ENCODE data around the gene FRMD1. TPM values are rescaled to one million over a fixed set of nuclear protein-coding genes. Genes with fewer than 3 reads are reported as not detected.
A peak's percentile ranks its signal among the peaks of the same experiment; 100 is the strongest.

The FRMD1 gene
- total RNA-seq, 2 donors from 2014 or later = not detected

DNA sequence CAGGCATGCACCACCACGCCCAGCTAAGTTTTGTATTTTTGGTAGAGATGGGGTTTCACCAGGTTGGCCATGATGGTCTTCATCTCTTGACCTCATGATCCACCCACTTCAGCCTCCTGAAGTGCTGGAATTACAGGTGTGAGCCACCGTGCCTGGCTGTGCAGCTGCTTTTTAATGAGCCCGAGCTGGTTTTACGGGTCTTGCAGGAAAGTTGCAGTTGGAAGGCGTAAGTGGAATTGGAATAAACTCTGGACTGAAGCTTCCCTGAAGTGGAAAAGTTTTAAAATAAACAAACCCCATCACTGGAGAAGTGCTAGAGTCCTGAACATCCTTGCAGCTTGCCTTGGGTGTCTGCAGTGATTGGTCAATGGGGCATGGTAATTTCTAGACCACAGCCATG is 41.2 kb downstream of the FRMD1 start:
- peaks cover 7% of the 10 kb centered on the region for H3K4me1 Mint-ChIP-seq
- H3K4me3 Mint-ChIP-seq = no peak overlapping the region
- peaks cover 28% of the 10 kb centered on the region for H3K27me3 Mint-ChIP-seq (ENCODE audit: insufficient read depth)
- TF ChIP-seq, protein P1, sequence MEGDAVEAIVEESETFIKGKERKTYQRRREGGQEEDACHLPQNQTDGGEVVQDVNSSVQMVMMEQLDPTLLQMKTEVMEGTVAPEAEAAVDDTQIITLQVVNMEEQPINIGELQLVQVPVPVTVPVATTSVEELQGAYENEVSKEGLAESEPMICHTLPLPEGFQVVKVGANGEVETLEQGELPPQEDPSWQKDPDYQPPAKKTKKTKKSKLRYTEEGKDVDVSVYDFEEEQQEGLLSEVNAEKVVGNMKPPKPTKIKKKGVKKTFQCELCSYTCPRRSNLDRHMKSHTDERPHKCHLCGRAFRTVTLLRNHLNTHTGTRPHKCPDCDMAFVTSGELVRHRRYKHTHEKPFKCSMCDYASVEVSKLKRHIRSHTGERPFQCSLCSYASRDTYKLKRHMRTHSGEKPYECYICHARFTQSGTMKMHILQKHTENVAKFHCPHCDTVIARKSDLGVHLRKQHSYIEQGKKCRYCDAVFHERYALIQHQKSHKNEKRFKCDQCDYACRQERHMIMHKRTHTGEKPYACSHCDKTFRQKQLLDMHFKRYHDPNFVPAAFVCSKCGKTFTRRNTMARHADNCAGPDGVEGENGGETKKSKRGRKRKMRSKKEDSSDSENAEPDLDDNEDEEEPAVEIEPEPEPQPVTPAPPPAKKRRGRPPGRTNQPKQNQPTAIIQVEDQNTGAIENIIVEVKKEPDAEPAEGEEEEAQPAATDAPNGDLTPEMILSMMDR (conservative IDR thresholded peaks at IDR 0.05) = no peak
- Histone ChIP-seq H3K27ac (ENCODE audit: low read depth, low read length) (no peak overlapping the region), H3K4me1 (ENCODE audit: control insufficient read depth, insufficient read depth, low read length) (no peaks in the 10 kb centered on the region), H3K9me3 (ENCODE audit: control insufficient read depth, low read length) (peaks cover 33% of the 10 kb centered on the region), H3K27me3 (ENCODE audit: control insufficient read depth, insufficient read depth, low read length, poor library complexity, severe bottlenecking) (no peaks in the 10 kb centered on the region), H3K4me3 (ENCODE audit: low read length) (no peak overlapping the region), H3K36me3 (ENCODE audit: control insufficient read depth, insufficient read depth, low read length) (no peaks in the 10 kb centered on the region), H3K9ac (ENCODE audit: extremely low read depth, low read length, poor library complexity, severe bottlenecking) (no peak overlapping the region)
- peaks cover 12% of the 10 kb centered on the region for H3K36me3 Mint-ChIP-seq (ENCODE audit: low read depth)
- H3K27ac Mint-ChIP-seq = no peak overlapping the region
- 88 to 94% methylated on average over 5 of the region's 5 CpGs for WGBS, 2 experiments (ENCODE audit: insufficient coverage in 1 of 2, insufficient read length in 1 of 2)
- no peak for DNase-seq
- peaks cover 65% of the 10 kb centered on the region for H3K9me3 Mint-ChIP-seq

DNA sequence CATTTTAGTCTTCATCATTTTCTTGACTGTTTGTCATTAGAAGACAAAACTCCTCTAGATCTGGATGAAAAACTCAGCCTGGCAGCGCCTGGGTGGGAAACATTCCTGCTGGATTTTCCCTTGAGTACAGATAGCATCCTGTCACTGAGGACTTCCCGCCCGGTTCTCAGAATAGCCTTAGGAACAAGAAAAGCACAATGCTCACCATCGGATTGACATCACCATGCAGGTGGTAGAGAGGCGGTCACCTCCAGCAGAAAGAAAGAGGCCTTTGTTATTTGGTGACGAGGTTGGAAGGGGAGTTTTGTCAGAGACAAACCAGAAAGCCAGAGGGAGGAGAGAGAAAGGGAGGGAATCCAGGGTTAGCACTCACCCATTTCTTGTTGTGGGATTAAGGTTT is 41.8 kb downstream of the FRMD1 start:
- H3K4me1 ChIP-seq (ENCODE audit: control insufficient read depth, insufficient read depth, low read length) = no peaks in the 10 kb centered on the region
- peaks cover 33% of the 10 kb centered on the region for H3K9me3 ChIP-seq (ENCODE audit: control insufficient read depth, low read length)
- DNase-seq = no peak
- Mint-ChIP-seq H3K4me3 (no peak overlapping the region), H3K36me3 (ENCODE audit: low read depth) (peaks cover 10% of the 10 kb centered on the region), H3K27me3 (ENCODE audit: insufficient read depth) (peaks cover 28% of the 10 kb centered on the region), H3K4me1 (peaks cover 7% of the 10 kb centered on the region), H3K27ac (no peak overlapping the region), H3K9me3 (peaks cover 60% of the 10 kb centered on the region)
- H3K27me3 ChIP-seq (ENCODE audit: control insufficient read depth, insufficient read depth, low read length, poor library complexity, severe bottlenecking) = no peaks in the 10 kb centered on the region
- H3K4me3 ChIP-seq (ENCODE audit: low read length) = no peak overlapping the region
- TF ChIP-seq, protein P1 (conservative IDR thresholded peaks at IDR 0.05) = no peak
- no peaks in the 10 kb centered on the region for H3K36me3 ChIP-seq (ENCODE audit: control insufficient read depth, insufficient read depth, low read length)
- no peak overlapping the region for H3K9ac ChIP-seq (ENCODE audit: extremely low read depth, low read length, poor library complexity, severe bottlenecking)
- 81 to 84% methylated on average over 5 to 6 of the region's 6 CpGs for WGBS, 2 experiments (ENCODE audit: insufficient coverage in 1 of 2, insufficient read length in 1 of 2)
- H3K27ac ChIP-seq (ENCODE audit: low read depth, low read length) = no peak overlapping the region

DNA sequence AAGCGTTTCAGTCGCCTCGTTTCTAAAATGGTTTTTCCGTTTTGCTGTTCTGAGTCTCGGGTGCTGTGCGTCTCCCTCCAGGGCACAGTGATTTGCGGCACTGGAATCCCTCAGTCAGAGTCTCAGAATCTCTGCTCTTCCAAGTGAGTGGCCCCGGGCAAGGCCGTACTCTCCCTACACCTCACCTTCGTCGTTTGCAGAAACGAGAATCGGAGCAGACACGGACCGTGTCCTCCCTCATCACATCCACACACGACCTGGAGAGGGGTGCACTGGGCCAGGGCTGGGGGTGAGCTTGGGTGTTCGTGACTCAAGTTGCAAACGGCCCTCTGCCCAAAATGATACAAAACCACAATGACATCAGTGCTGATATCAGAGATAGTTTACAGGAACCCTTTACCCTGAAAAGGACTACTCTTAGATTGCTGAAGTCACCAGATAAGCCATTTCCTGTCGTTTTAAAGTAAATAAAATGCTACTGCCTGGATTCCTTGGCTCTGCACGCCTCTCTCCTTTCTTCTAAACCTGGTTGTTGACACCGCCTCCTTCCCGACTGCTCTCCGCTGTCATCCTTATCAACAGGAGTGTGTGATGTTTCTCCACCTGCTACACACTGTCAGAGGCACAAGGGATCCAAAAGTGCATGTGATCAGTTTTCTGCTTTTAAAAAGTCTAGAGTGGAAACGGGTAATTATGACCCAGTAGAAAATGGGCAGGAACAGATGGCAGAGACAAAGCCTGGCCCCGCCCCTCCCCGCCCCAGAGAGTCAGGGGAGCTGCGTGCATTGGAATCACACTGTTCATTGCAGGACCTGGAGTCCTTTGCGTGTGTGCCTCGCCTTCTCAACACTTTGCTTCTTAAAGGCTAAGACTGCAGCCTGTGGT is 43.1 kb downstream of the FRMD1 start:
- H3K4me3 Mint-ChIP-seq = peak overlapping the region; percentile 58

More for the DNA sequence above, 43.1 kb downstream of the FRMD1 start:
- Mint-ChIP-seq H3K4me1 (peaks cover 7% of the 10 kb centered on the region), H3K36me3 (ENCODE audit: low read depth) (peaks cover 10% of the 10 kb centered on the region), H3K27me3 (ENCODE audit: insufficient read depth) (peaks cover 28% of the 10 kb centered on the region), H3K27ac (peak overlapping the region; percentile 80), H3K9me3 (peaks cover 48% of the 10 kb centered on the region)
- Histone ChIP-seq H3K4me3 (ENCODE audit: low read length) (peak overlapping the region; percentile 78), H3K27me3 (ENCODE audit: control insufficient read depth, insufficient read depth, low read length, poor library complexity, severe bottlenecking) (no peaks in the 10 kb centered on the region), H3K27ac (ENCODE audit: low read depth, low read length) (no peak overlapping the region), H3K9me3 (ENCODE audit: control insufficient read depth, low read length) (peaks cover 31% of the 10 kb centered on the region), H3K4me1 (ENCODE audit: control insufficient read depth, insufficient read depth, low read length) (no peaks in the 10 kb centered on the region), H3K9ac (ENCODE audit: extremely low read depth, low read length, poor library complexity, severe bottlenecking) (peak overlapping the region; percentile 44), H3K36me3 (ENCODE audit: control insufficient read depth, insufficient read depth, low read length) (no peaks in the 10 kb centered on the region)
- TF ChIP-seq, protein P1 (conservative IDR thresholded peaks at IDR 0.05) = no peak
- 44 to 54% methylated on average over 19 to 29 of the region's 29 CpGs for WGBS, 2 experiments (ENCODE audit: insufficient coverage in 1 of 2, insufficient read length in 1 of 2)
- no peak for DNase-seq

All from endodermal cell (in vitro differentiated cells).